ENCODE data around the gene LRG1. TPM values are rescaled to one million over a fixed set of nuclear protein-coding genes. Genes with fewer than 3 reads are reported as not detected.

LRG1 gene
- total and polyA plus RNA-seq, 9 of the 15 experiments (the other 6 are each of a cell fraction or from before 2014, with no cell fraction given), result 1.5 to 11.9 (median 8.7) TPM

GRCh38 chr19:4534836-4535658, 4.8 kb downstream of the LRG1 start, which contains the start of gene PLIN5:
Gene PLIN5, minus strand, starts transcription at chr19:4535224. Its CDS starts 1,150 bp downstream, at chr19:4534074.
- ChIA-PET CTCF (ENCODE audit: low intra/inter-chr PET ratio) (no interaction called here), POLR2A (interaction anchor here (0.5 to 1.6 kb wide), 6 partner anchors 8 to 145 kb away, joined by 3 to 8 read pairs (median 4); partner anchors contain the start of gene HDGFL2)
- no peaks in the 10 kb centered on the region for H4K20me1 ChIP-seq (replicated peaks; ENCODE audit: control insufficient read depth, insufficient read depth, low read length)
- H3K9me1 ChIP-seq (ENCODE audit: control insufficient read depth, insufficient read depth, low read length), result no peaks in the 10 kb centered on the region
- in situ Hi-C loops (cut with MboI) (no loop called here), intact Hi-C loops (cut with micrococcal nuclease) (no loop called here)
- H3K27me3 ChIP-seq (ENCODE audit: control insufficient read depth in 2 of 2, insufficient read depth in 2 of 2, low read length in 2 of 2), result peaks cover 0 to 6% of the 10 kb centered on the region in 2 experiments; a peak in 3 of 5 replicates
- DNase-seq (ENCODE audit: extremely low read depth in 1 of 4, low spot score in 3 of 4) (peak; percentile 95 to 100 (median 99)), ATAC-seq (peak; percentile 90), FAIRE-seq (peak; percentile 95)
- H3K4me3 ChIP-seq, result peak within 1 kb of the TSS; percentile 34
- no peak within 1 kb of the TSS for H3K27ac ChIP-seq (ENCODE audit: extremely low read depth, low read depth, low read length)
- H3K4me2 ChIP-seq (ENCODE audit: insufficient read depth, low read length), result peak within 1 kb of the TSS; percentile 68
- H3K79me2 ChIP-seq (ENCODE audit: control insufficient read depth, insufficient read depth, low read length), result peaks cover 20% of the 10 kb centered on the region; the same call in 2 of the 3 replicates
- no TSS peak for BruUV-seq (replicated peaks)
- 1% methylated on average over 29 of the region's 49 CpGs for WGBS (ENCODE audit: insufficient coverage, low coverage, missing lambda C conversion rate)
- H3K4me1 ChIP-seq (replicated peaks in 1 of 2; ENCODE audit: control insufficient read depth in 2 of 2, insufficient read depth in 2 of 2, low read length in 2 of 2), result peaks cover 11 to 45% of the 10 kb centered on the region in 2 experiments; a peak in 4 of 5 replicates
- peak within 1 kb of the TSS in 1 of 2 experiments; percentile 91; a peak in 3 of 4 replicates for H3K9ac ChIP-seq (ENCODE audit: insufficient read depth in 1 of 2, low read depth in 2 of 2, low read length in 2 of 2)
- no peaks in the 10 kb centered on the region for H3K9me3 ChIP-seq (replicated peaks; ENCODE audit: control insufficient read depth, insufficient read depth, low read depth, low read length)
- peaks cover 9% of the 10 kb centered on the region; the same call in 1 of the 3 replicates for H3K36me3 ChIP-seq (ENCODE audit: control insufficient read depth, insufficient read depth, low read length)
- H2AFZ ChIP-seq (ENCODE audit: low read depth, low read length), result peak within 1 kb of the TSS; percentile 78
- TF ChIP-seq RBM25 (IDR thresholded peaks at IDR 0.05; ENCODE audit: low read depth, low read length, severe bottlenecking) (peak; percentile 24), HMGN3 (IDR thresholded peaks at IDR 0.05; ENCODE audit: borderline replicate concordance, extremely low read depth, insufficient read length, low read depth, low read length) (peak; percentile 38), ATF7 (IDR thresholded peaks at IDR 0.05) (no peak), ZNF696 (CRISPR knock-in tag; conservative IDR thresholded peaks at IDR 0.05) (no peak), NCOA1 (IDR thresholded peaks at IDR 0.05; ENCODE audit: low read depth) (no peak), SFPQ (IDR thresholded peaks at IDR 0.05; ENCODE audit: low read depth, low read length) (no peak), RB1 (IDR thresholded peaks at IDR 0.05; ENCODE audit: low read depth) (peak; percentile 39; the same call in 1 of the 2 replicates), TBP (optimal IDR thresholded peaks at IDR 0.05; ENCODE audit: low read depth, low read length) (peak; percentile 91), EGR1 (conservative IDR thresholded peaks at IDR 0.05) (peak; percentile 96), CXXC5 (CRISPR knock-in tag; IDR thresholded peaks at IDR 0.05) (peak; percentile 40; the same call in 1 of the 2 replicates), ZFX (CRISPR knock-in tag; IDR thresholded peaks at IDR 0.05) (peak; percentile 55; the same call in 1 of the 2 replicates), ZNF311 (CRISPR knock-in tag; IDR thresholded peaks at IDR 0.05) (no peak), KLF1 (tag; IDR thresholded peaks at IDR 0.05) (0 out of 2 replicates have a peak, but pooled peaks have one; percentile 42), ATF1 (CRISPR knock-in tag; IDR thresholded peaks at IDR 0.05) (no peak), ATF1 (tag; IDR thresholded peaks at IDR 0.05) (no peak), ZC3H8 (IDR thresholded peaks at IDR 0.05) (no peak)
- TF ChIP-seq, protein P1, sequence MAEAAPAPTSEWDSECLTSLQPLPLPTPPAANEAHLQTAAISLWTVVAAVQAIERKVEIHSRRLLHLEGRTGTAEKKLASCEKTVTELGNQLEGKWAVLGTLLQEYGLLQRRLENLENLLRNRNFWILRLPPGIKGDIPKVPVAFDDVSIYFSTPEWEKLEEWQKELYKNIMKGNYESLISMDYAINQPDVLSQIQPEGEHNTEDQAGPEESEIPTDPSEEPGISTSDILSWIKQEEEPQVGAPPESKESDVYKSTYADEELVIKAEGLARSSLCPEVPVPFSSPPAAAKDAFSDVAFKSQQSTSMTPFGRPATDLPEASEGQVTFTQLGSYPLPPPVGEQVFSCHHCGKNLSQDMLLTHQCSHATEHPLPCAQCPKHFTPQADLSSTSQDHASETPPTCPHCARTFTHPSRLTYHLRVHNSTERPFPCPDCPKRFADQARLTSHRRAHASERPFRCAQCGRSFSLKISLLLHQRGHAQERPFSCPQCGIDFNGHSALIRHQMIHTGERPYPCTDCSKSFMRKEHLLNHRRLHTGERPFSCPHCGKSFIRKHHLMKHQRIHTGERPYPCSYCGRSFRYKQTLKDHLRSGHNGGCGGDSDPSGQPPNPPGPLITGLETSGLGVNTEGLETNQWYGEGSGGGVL (CRISPR knock-in tag; IDR thresholded peaks at IDR 0.05), result no peak
- TF ChIP-seq, protein P2, sequence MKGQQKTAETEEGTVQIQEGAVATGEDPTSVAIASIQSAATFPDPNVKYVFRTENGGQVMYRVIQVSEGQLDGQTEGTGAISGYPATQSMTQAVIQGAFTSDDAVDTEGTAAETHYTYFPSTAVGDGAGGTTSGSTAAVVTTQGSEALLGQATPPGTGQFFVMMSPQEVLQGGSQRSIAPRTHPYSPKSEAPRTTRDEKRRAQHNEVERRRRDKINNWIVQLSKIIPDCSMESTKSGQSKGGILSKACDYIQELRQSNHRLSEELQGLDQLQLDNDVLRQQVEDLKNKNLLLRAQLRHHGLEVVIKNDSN (CRISPR knock-in tag; IDR thresholded peaks at IDR 0.05), result peak; percentile 34; the same call in 1 of the 2 replicates
